HepG2 (cell line): Measurements from ENCODE around the gene LMOD2. TPM values are rescaled to one million over a fixed set of nuclear protein-coding genes. Genes with fewer than 3 reads are reported as not detected.

Source experiments
- ATAC-seq: fragments of 200-7000 bp; cut with Tn5 transposase; 3 replicates; pipeline ENCODE4 v1.9.1; 2020; ENCODE audit warnings: mild to moderate bottlenecking, moderate library complexity
- BruUV-seq: library from RNA; stranded (reverse); fragments of 400-500 nt; replicated peaks from 2 replicates; lab custom pipeline; 2021; lab: Mats Ljungman, UMichigan
- CTCF ChIA-PET: fragments of 300-600 bp; formaldehyde crosslinking; extraction: SDS; loops from one replicate; lab custom pipeline; 2021; ENCODE audit warnings: low total read pairs, inconsistent platforms, low intra/inter-chr PET ratio; lab: Yijun Ruan, JAX
- POLR2A ChIA-PET: fragments of 350-600 bp; sonication (Branson Sonifier 250); formaldehyde crosslinking; loops from one replicate; lab custom pipeline; 2020; ENCODE audit warnings: antibody characterized with exemption, inconsistent platforms; lab: Yijun Ruan, JAX
- DNase-seq: peaks from one replicate; pipeline ENCODE4 v3.0.0-alpha.2; 2015; ENCODE audit warnings: low spot score
- FAIRE-seq: peaks from 3 replicates; lab custom pipeline; 2011; peaks lifted over from hg19 to GRCh38; lab: Jason Lieb, UNC
- H2AFZ ChIP-seq: one replicate; pipeline ENCODE4 v1.6.1; 2011; ENCODE audit warnings: low read length, inconsistent platforms
- H3K27ac ChIP-seq: fragments of 300-600 bp; 3 replicates; pipeline ENCODE4 v1.8.0; 2011; ENCODE audit warnings: mixed run types, mild to moderate bottlenecking, mixed read lengths, low read length, inconsistent platforms; ENCODE audit not compliant: insufficient read depth; ENCODE audit errors: extremely low read length
- H3K27me3 ChIP-seq, 2 experiments: fragments of 200-600 bp in 1 of 2; 2 replicates in 1 of 2; 3 replicates in 1 of 2; pipeline versions ENCODE4 v1.6.0 to v1.8.0; 2011; ENCODE audit warnings: low read length in 2 of 2, mild to moderate bottlenecking in 2 of 2, moderate library complexity in 2 of 2, inconsistent platforms in 1 of 2; ENCODE audit not compliant: insufficient read depth in 2 of 2, control insufficient read depth in 1 of 2
- H3K36me3 ChIP-seq, 2 experiments: fragments of 200-600 bp in 1 of 2; replicated peaks in 1 of 2; 2 replicates in 1 of 2; 3 replicates in 1 of 2; pipeline versions ENCODE4 v1.5.1 to v1.8.0; 2011; ENCODE audit warnings: low read length in 2 of 2, inconsistent platforms in 1 of 2; ENCODE audit not compliant: insufficient read depth in 2 of 2, control insufficient read depth in 1 of 2
- H3K4me1 ChIP-seq: 2 replicates; pipeline ENCODE4 v1.5.1; 2012; ENCODE audit warnings: low read length, inconsistent platforms; ENCODE audit not compliant: insufficient read depth
- H3K4me2 ChIP-seq: 2 replicates; pipeline ENCODE4 v1.6.0; 2011; ENCODE audit warnings: low read depth, low read length, inconsistent platforms
- H3K4me3 ChIP-seq, 3 experiments: fragments of 200-600 bp in 1 of 3; sonication (generic), shearing (Covaris generic) in 1 of 3; replicated peaks in 1 of 3; 2 replicates each; pipeline ENCODE4 v1.5.1; 2011 to 2016; ENCODE audit warnings: low read length in 3 of 3, inconsistent platforms in 2 of 3, low read depth in 2 of 3, mild to moderate bottlenecking in 2 of 3, control low read depth in 1 of 3, mixed read lengths in 1 of 3; ENCODE audit not compliant: insufficient read depth in 1 of 3
- H3K79me2 ChIP-seq: one replicate; pipeline ENCODE4 v1.6.1; 2011; ENCODE audit warnings: low read length, inconsistent platforms; ENCODE audit not compliant: insufficient read depth
- H3K9ac ChIP-seq: 2 replicates; pipeline ENCODE4 v1.6.0; 2011; ENCODE audit warnings: mild to moderate bottlenecking, low read depth, low read length, inconsistent platforms; ENCODE audit not compliant: insufficient read depth
- H3K9me3 ChIP-seq: 2 replicates; pipeline ENCODE4 v1.5.1; 2012; ENCODE audit warnings: mild to moderate bottlenecking, low read length
- H4K20me1 ChIP-seq: 2 replicates; pipeline ENCODE4 v1.6.0; 2011; ENCODE audit warnings: inconsistent platforms, mild to moderate bottlenecking, low read length, moderate library complexity; ENCODE audit not compliant: insufficient read depth
- ATF4 ChIP-seq, 2 experiments: fragments of 450-650 bp in 1 of 2; sonication (generic) in 1 of 2; formaldehyde crosslinking; IDR thresholded peaks; 2 replicates each; pipeline versions ENCODE4 v1.5.0 to v1.8.0; 2020 to 2022; ENCODE audit warnings: mild to moderate bottlenecking in 1 of 2, missing genetic modification reagents in 1 of 2
- CREB1 ChIP-seq, 2 experiments: fragments of 450-650 bp in 1 of 2; IDR thresholded peaks; 2 replicates each; pipeline ENCODE4 v1.6.1; 2016 to 2017; ENCODE audit warnings: control low read depth in 1 of 2, mild to moderate bottlenecking in 1 of 2, missing compliant biosample characterization in 1 of 2, missing genetic modification characterization in 1 of 2
- CTCF ChIP-seq: sonication (generic); formaldehyde crosslinking; IDR thresholded peaks from 2 replicates; pipeline ENCODE4 v1.5.0; 2020; ENCODE audit warnings: mild to moderate bottlenecking, missing genetic modification reagents, moderate library complexity
- HOXA3 ChIP-seq: sonication (generic); formaldehyde crosslinking; IDR thresholded peaks from 2 replicates; pipeline ENCODE4 v1.5.0; 2020; ENCODE audit warnings: missing genetic modification reagents
- MAF1 ChIP-seq: sonication (generic); formaldehyde crosslinking; IDR thresholded peaks from 2 replicates; pipeline ENCODE4 v1.5.0; 2020; ENCODE audit warnings: missing genetic modification reagents, borderline replicate concordance
- MIER2 ChIP-seq: IDR thresholded peaks from 2 replicates; pipeline ENCODE4 v1.6.1; 2016; ENCODE audit warnings: missing biosample characterization, missing genetic modification reagents
- SP4 ChIP-seq: sonication (generic); formaldehyde crosslinking; IDR thresholded peaks from 2 replicates; pipeline ENCODE4 v1.8.1; 2023; ENCODE audit warnings: mild to moderate bottlenecking, missing genetic modification reagents
- TBL1XR1 ChIP-seq: fragments of 150-350 bp; IDR thresholded peaks from 2 replicates; pipeline ENCODE4 v1.6.1; 2014; ENCODE audit warnings: borderline replicate concordance, low read length; ENCODE audit not compliant: partially characterized antibody
- ZMYM4 ChIP-seq: sonication (generic); formaldehyde crosslinking; IDR thresholded peaks from 2 replicates; pipeline ENCODE4 v1.8.1; 2023; ENCODE audit warnings: mild to moderate bottlenecking, missing genetic modification reagents
- ZNF557 ChIP-seq: sonication (generic); formaldehyde crosslinking; IDR thresholded peaks from 2 replicates; pipeline ENCODE4 v1.4.0; 2020; ENCODE audit warnings: missing genetic modification reagents
- WGBS: methylation state at CpG from one replicate; pipeline ENCODE4 v1.1.6; 2017; ENCODE audit warnings: low lambda C conversion rate; 5-methylcytosine and 5-hydroxymethylcytosine counted together
- in situ Hi-C: cut with HindIII; loops from 2 replicates; pipeline ENCODE4 v1.10.0; 2017; ENCODE audit warnings: low pct_unique_long_range_greater_than_20kb; ENCODE audit not compliant: extremely low pct_ligation_motif_present
- intact Hi-C: fragments of 100-400 bp; cut with micrococcal nuclease; formaldehyde crosslinking; loops from one replicate; pipeline ENCODE4 v1.10.0; 2022; ENCODE audit not compliant: unreplicated experiment
- polyA plus RNA-seq, 8 experiments: library from polyadenylated mRNA; depleted of rRNA in 3 of 8; stranded (reverse) in 7 of 8; unstranded in 1 of 8; fragments of >200 nt; fragmentation: Illumina TruSeq in 4 of 8; extraction: Trizol in 4 of 8; gene quantifications; 2 replicates each; pipeline versions ENCODE4 v1.2.1 to v1.2.3, GENCODE V29; 2011 to 2016; ENCODE audit warnings: low read depth in 4 of 8, missing spikeins in 1 of 8, mixed read lengths in 1 of 8; ENCODE audit not compliant: insufficient read depth in 1 of 8
- total RNA-seq, 5 experiments: library from RNA; depleted of rRNA; stranded (reverse); fragments of >200 nt; fragmentation: Illumina TruSeq; extraction: Trizol; gene quantifications; 2 replicates each; pipeline ENCODE4 v1.2.3, GENCODE V29; 2016; ENCODE audit warnings: low read depth in 1 of 5
- TF ChIP-seq, protein P1 (sequence below): sonication (generic); formaldehyde crosslinking; IDR thresholded peaks from 2 replicates; pipeline ENCODE4 v1.8.0; 2022; ENCODE audit warnings: missing genetic modification reagents, mild to moderate bottlenecking, moderate library complexity, borderline replicate concordance

The LMOD2 gene
- total and polyA plus RNA-seq, 2 of the 13 experiments (the other 11 are each of a cell fraction or from before 2014, with no cell fraction given), result not detected

DNA sequence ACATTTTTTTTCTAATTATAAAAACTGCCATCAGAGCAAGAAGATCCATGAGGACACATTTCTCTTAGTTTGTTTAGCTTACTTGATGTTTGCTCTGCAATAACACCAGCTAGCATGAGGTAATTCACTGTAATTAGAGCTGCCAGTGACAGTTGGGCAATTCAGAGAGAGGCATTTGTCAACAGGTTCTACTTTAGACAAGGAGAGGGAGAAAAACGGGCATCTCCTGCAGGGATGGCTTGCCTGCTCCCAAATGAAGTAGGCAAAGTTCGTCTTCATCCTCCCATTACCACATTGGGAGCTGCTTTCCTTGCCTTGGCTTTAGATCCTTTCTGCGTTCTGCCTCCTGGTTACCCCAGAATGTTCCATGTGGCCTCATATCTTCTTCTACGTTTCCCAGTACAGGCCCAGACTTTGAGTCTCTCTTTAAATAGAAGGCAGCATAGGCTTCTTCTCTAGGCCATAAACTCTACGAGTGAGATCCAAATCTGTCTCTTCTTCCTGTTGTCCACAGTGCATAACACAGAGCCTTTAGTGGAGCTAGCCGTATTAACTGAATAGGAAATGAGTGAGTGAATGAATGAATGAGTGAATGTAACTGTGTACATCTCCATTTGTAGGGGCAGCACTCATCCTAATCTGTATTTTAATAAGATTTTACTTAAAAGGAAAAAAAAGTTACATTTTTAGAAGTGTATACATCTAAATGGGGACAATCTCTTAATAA is 32.8 kb upstream of the LMOD2 start (continued):
- TF ChIP-seq TBL1XR1 (no peak), ATF4 (CRISPR knock-in tag; IDR thresholded peaks at IDR 0.05) (peak in 1 of 2 experiments; percentile 93; a peak in 2 of 4 replicates), SP4 (no peak), MAF1 (CRISPR knock-in tag) (no peak)
- TF ChIP-seq, all 625 proteins: peak for 16

DNA sequence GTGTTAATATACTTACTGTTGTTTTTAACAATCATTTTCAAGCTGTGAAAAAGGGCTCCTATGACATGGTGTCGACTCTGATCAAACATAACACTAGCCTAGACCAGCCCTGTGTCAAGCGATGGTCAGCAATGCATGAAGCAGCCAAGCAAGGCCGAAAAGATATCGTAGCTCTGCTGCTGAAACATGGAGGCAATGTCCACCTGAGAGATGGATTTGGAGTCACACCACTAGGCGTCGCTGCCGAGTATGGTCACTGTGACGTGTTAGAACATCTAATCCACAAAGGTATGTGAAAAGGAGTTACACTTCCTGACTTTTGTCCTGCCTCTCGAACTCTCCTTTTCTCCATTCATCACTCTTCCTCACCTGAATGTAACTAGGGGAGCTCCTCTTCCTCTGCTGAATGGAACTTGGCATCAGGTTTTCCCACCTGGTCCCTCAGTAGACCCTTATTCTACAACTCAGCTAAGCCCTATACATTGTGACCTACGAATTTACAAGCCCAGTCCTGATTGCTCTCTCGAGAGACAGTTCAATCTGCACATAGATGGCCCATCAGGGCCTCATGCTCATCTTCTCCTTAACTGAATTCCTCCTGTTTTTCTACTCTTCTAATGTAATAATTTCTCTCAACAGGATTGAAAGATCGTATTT is 31.0 kb upstream of the LMOD2 start:
- POLR2A ChIA-PET, result no interaction called here
- H4K20me1 ChIP-seq, result no peaks in the 10 kb centered on the region
- FAIRE-seq (peak; percentile 60), DNase-seq (peak; percentile 47), ATAC-seq (peak; percentile 87)
- CTCF ChIA-PET, result interaction anchor here (1.0 to 1.2 kb wide), 2 partner anchors 77 to 248 kb away, joined by 3 read pairs; no protein-coding TSS in a partner anchor
- no peaks in the 10 kb centered on the region for H3K9me3 ChIP-seq
- in situ Hi-C loops, result no loop called here
- H3K4me1 ChIP-seq, result no peaks in the 10 kb centered on the region
- H2AFZ ChIP-seq, result no peak overlapping the region
- no peak overlapping the region for H3K4me2 ChIP-seq
- no peaks in the 10 kb centered on the region for H3K36me3 ChIP-seq
- H3K9ac ChIP-seq, result no peak overlapping the region
- intact Hi-C loops, result loop anchor here (10.0 kb wide), 1 partner anchor 130 kb away; no protein-coding TSS in a partner anchor
- 32% methylated on average over 12 of the region's 12 CpGs for WGBS
- BruUV-seq, result no TSS peak
- no peak overlapping the region for H3K27ac ChIP-seq
- no peaks in the 10 kb centered on the region for H3K27me3 ChIP-seq
- no peak overlapping the region for H3K4me3 ChIP-seq
- no peaks in the 10 kb centered on the region for H3K79me2 ChIP-seq
- no peak for TF ChIP-seq ZNF557
- peak; percentile 80 for TF ChIP-seq CREB1 (IDR thresholded peaks at IDR 0.05)
- TF ChIP-seq CREB1 (CRISPR knock-in tag; IDR thresholded peaks at IDR 0.05), result peak; percentile 45; the same call in 1 of the 2 replicates
- 0 out of 2 replicates have a peak, but pooled peaks have one; percentile 30 for TF ChIP-seq MIER2 (CRISPR knock-in tag)
- TF ChIP-seq ZMYM4, result peak; percentile 76
- TF ChIP-seq CTCF (CRISPR knock-in tag), result peak; percentile 81
- TF ChIP-seq HOXA3 (CRISPR knock-in tag), result 0 out of 2 replicates have a peak, but pooled peaks have one; percentile 37
- TF ChIP-seq, protein P1, sequence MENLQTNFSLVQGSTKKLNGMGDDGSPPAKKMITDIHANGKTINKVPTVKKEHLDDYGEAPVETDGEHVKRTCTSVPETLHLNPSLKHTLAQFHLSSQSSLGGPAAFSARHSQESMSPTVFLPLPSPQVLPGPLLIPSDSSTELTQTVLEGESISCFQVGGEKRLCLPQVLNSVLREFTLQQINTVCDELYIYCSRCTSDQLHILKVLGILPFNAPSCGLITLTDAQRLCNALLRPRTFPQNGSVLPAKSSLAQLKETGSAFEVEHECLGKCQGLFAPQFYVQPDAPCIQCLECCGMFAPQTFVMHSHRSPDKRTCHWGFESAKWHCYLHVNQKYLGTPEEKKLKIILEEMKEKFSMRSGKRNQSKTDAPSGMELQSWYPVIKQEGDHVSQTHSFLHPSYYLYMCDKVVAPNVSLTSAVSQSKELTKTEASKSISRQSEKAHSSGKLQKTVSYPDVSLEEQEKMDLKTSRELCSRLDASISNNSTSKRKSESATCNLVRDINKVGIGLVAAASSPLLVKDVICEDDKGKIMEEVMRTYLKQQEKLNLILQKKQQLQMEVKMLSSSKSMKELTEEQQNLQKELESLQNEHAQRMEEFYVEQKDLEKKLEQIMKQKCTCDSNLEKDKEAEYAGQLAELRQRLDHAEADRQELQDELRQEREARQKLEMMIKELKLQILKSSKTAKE (CRISPR knock-in tag), result no peak
